Osteoblast (primary cell): ENCODE measurements around the gene THOP1. TPM values are rescaled to one million over a fixed set of nuclear protein-coding genes. Genes with fewer than 3 reads are reported as not detected.

Source experiments
- DNase-seq: peaks from one replicate; pipeline ENCODE4 v3.0.0; 2011; ENCODE audit warnings: low spot score, mixed read lengths; ENCODE audit not compliant: insufficient read length; ENCODE audit errors: missing footprints
- H2AFZ ChIP-seq: 2 replicates; pipeline ENCODE4 v1.6.0; 2011; ENCODE audit warnings: mild to moderate bottlenecking, low read length
- H3K27ac ChIP-seq: 2 replicates; pipeline ENCODE4 v1.5.1; 2011; ENCODE audit warnings: mild to moderate bottlenecking, low read depth, low read length, moderate library complexity
- H3K27me3 ChIP-seq: 2 replicates; pipeline ENCODE4 v1.6.0; 2012; ENCODE audit warnings: mild to moderate bottlenecking, control low read depth, inconsistent platforms, low read length, moderate library complexity; ENCODE audit not compliant: insufficient read depth
- H3K36me3 ChIP-seq: 2 replicates; pipeline ENCODE4 v1.5.1; 2011; ENCODE audit warnings: mild to moderate bottlenecking, low read length, control low read depth, moderate library complexity; ENCODE audit not compliant: insufficient read depth
- H3K4me1 ChIP-seq: 2 replicates; pipeline ENCODE4 v1.5.1; 2011; ENCODE audit warnings: mild to moderate bottlenecking, low read length, control low read depth, moderate library complexity; ENCODE audit not compliant: insufficient read depth
- H3K4me2 ChIP-seq: 2 replicates; pipeline ENCODE4 v1.6.0; 2011; ENCODE audit warnings: mild to moderate bottlenecking, low read length; ENCODE audit not compliant: insufficient read depth
- H3K4me3 ChIP-seq: fragments of 200-600 bp; sonication (generic); 3 replicates; pipeline ENCODE4 v1.5.1; 2012; ENCODE audit warnings: mild to moderate bottlenecking, low read length, inconsistent platforms; ENCODE audit not compliant: insufficient read depth
- H3K79me2 ChIP-seq: 2 replicates; pipeline ENCODE4 v1.6.0; 2012; ENCODE audit warnings: mild to moderate bottlenecking, low read length, control low read depth, inconsistent platforms; ENCODE audit not compliant: insufficient read depth
- H3K9me3 ChIP-seq: 2 replicates; pipeline ENCODE4 v1.5.1; 2011; ENCODE audit warnings: low read depth, low read length, control low read depth
- H4K20me1 ChIP-seq: 2 replicates; pipeline ENCODE4 v1.6.0; 2012; ENCODE audit warnings: mild to moderate bottlenecking, low read length, control low read depth; ENCODE audit not compliant: insufficient read depth
- CTCF ChIP-seq: IDR thresholded peaks from 2 replicates; pipeline ENCODE4 v1.5.1; 2011; ENCODE audit warnings: mild to moderate bottlenecking, low read depth, low read length, moderate library complexity; ENCODE audit errors: extremely low read depth
- total RNA-seq: library from RNA; depleted of rRNA; stranded (reverse); fragments of >200 nt; gene quantifications from 2 replicates; pipeline ENCODE4 v1.2.3, GENCODE V29; 2012

The THOP1 gene
- total RNA-seq, 1 donor, result 45.6 TPM

- peaks cover 2% of the 10 kb centered on the region for H4K20me1 ChIP-seq
Measured at GRCh38 chr19:2759965-2760364, 25.3 kb upstream of the THOP1 start.

GRCh38 chr19:2761309-2761677 lies 24.0 kb upstream of the THOP1 start:
- peak; percentile 72 for DNase-seq
- Histone ChIP-seq H3K27me3 (no peaks in the 10 kb centered on the region), H3K4me2 (no peak overlapping the region), H4K20me1 (peaks cover 2% of the 10 kb centered on the region), H3K79me2 (no peaks in the 10 kb centered on the region), H3K36me3 (peaks cover 58% of the 10 kb centered on the region), H3K4me1 (no peaks in the 10 kb centered on the region), H2AFZ (no peak overlapping the region), H3K9me3 (no peaks in the 10 kb centered on the region), H3K4me3 (no peak overlapping the region), H3K27ac (no peak overlapping the region)
- no peak for TF ChIP-seq CTCF

More at GRCh38 chr19:2759965-2760364, 25.3 kb upstream of the THOP1 start:
- Histone ChIP-seq H2AFZ (no peak overlapping the region), H3K4me3 (no peak overlapping the region), H3K27me3 (no peaks in the 10 kb centered on the region), H3K79me2 (no peaks in the 10 kb centered on the region), H3K4me2 (no peak overlapping the region), H3K27ac (no peak overlapping the region), H3K4me1 (no peaks in the 10 kb centered on the region), H3K9me3 (no peaks in the 10 kb centered on the region), H3K36me3 (peaks cover 51% of the 10 kb centered on the region)
- TF ChIP-seq CTCF, result no peak
- peak; percentile 32 for DNase-seq

GRCh38 chr19:2761876-2762782 lies 23.2 kb upstream of the THOP1 start:
- H3K36me3 ChIP-seq, result peaks cover 59% of the 10 kb centered on the region

More at GRCh38 chr19:2761876-2762782, 23.2 kb upstream of the THOP1 start:
- no peaks in the 10 kb centered on the region for H3K4me1 ChIP-seq
- H3K4me2 ChIP-seq, result no peak overlapping the region
- peak; percentile 79 for DNase-seq
- no peak overlapping the region for H3K27ac ChIP-seq
- H3K79me2 ChIP-seq, result peaks cover 6% of the 10 kb centered on the region
- H3K9me3 ChIP-seq, result no peaks in the 10 kb centered on the region
- peaks cover 2% of the 10 kb centered on the region for H4K20me1 ChIP-seq
- no peaks in the 10 kb centered on the region for H3K27me3 ChIP-seq
- no peak overlapping the region for H3K4me3 ChIP-seq
- TF ChIP-seq CTCF, result no peak
- H2AFZ ChIP-seq, result no peak overlapping the region
